Measurements from ENCODE around the gene IMMP2L.

GRCh38 chr7:111560773-111561653, 1.3 kb downstream of the IMMP2L start:
- TF ChIP-seq CTCF (IDR thresholded peaks at IDR 0.05; ENCODE audit: insufficient read depth, low read length, poor library complexity, severe bottlenecking) (no peak), EZH2phosphoT487 (conservative IDR thresholded peaks at IDR 0.05; ENCODE audit: low read length) (no peak)

All from SU-DHL-6 (cell line).